HepG2 (cell line): ENCODE measurements around the gene ACRBP. TPM values are rescaled to one million over a fixed set of nuclear protein-coding genes. Genes with fewer than 3 reads are reported as not detected.
A peak's percentile ranks its signal among the peaks of the same experiment; 100 is the strongest.

Experiments used
- HCFC1 ChIP-seq: fragments of 150-350 bp; IDR thresholded peaks from 2 replicates; pipeline ENCODE4 v1.6.1; 2014; ENCODE audit warnings: low read depth, low read length
- HMG20A ChIP-seq: IDR thresholded peaks from 2 replicates; pipeline ENCODE4 v1.6.1; 2016; ENCODE audit warnings: borderline replicate concordance
- IKZF4 ChIP-seq: sonication (generic); formaldehyde crosslinking; IDR thresholded peaks from 2 replicates; pipeline ENCODE4 v1.5.1; 2020; ENCODE audit warnings: borderline replicate concordance, mild to moderate bottlenecking, low read depth, missing genetic modification reagents; ENCODE audit errors: not compliant biosample characterization
- JUND ChIP-seq: sonication (generic); formaldehyde crosslinking; IDR thresholded peaks from 2 replicates; pipeline ENCODE4 v1.8.0; 2022; ENCODE audit warnings: mild to moderate bottlenecking, missing genetic modification reagents
- LCORL ChIP-seq, 2 experiments: fragments of 450-650 bp in 1 of 2; sonication (generic) in 1 of 2; formaldehyde crosslinking in 1 of 2; IDR thresholded peaks; 2 replicates each; pipeline versions ENCODE4 v1.5.0 to v1.6.1; 2017 to 2020; ENCODE audit warnings: antibody characterized with exemption in 1 of 2, missing genetic modification reagents in 1 of 2
- MED1 ChIP-seq: sonication (generic); formaldehyde crosslinking; IDR thresholded peaks from 2 replicates; pipeline ENCODE4 v1.4.0; 2020; ENCODE audit warnings: missing genetic modification reagents
- MTF1 ChIP-seq: sonication (generic); formaldehyde crosslinking; IDR thresholded peaks from 2 replicates; pipeline ENCODE4 v1.5.0; 2020; ENCODE audit warnings: missing genetic modification reagents
- NR2F1 ChIP-seq, 2 experiments: fragments of 450-650 bp in 1 of 2; formaldehyde crosslinking in 1 of 2; IDR thresholded peaks; 2 replicates each; pipeline versions ENCODE4 v1.5.0 to v1.6.1; 2016 to 2020; ENCODE audit warnings: mild to moderate bottlenecking in 1 of 2, missing compliant biosample characterization in 1 of 2, missing genetic modification reagents in 1 of 2, moderate library complexity in 1 of 2
- SMC3 ChIP-seq: IDR thresholded peaks from 2 replicates; pipeline ENCODE4 v1.6.1; 2011; ENCODE audit warnings: low read length, improper control_type of control experiment
- SNAPC4 ChIP-seq: sonication (generic); formaldehyde crosslinking; IDR thresholded peaks from 2 replicates; pipeline ENCODE4 v1.4.0; 2020; ENCODE audit warnings: mild to moderate bottlenecking, missing genetic modification reagents
- SP5 ChIP-seq: IDR thresholded peaks from 2 replicates; pipeline ENCODE4 v1.6.1; 2016; ENCODE audit warnings: low read depth, borderline replicate concordance
- STAT5B ChIP-seq: sonication (generic); formaldehyde crosslinking; IDR thresholded peaks from 2 replicates; pipeline ENCODE4 v1.4.0; 2020; ENCODE audit warnings: missing genetic modification reagents
- TAF15 ChIP-seq: fragments of 200-400 bp; formaldehyde crosslinking; IDR thresholded peaks from one replicate; pipeline ENCODE4 v1.6.1; 2018; ENCODE audit warnings: mild to moderate bottlenecking, low read depth, low read length; ENCODE audit not compliant: poor library complexity, severe bottlenecking
- U2AF2 ChIP-seq: fragments of 200-400 bp; formaldehyde crosslinking; IDR thresholded peaks from 2 replicates; pipeline ENCODE4 v1.6.1; 2017; ENCODE audit warnings: low read depth, mild to moderate bottlenecking, low read length
- ZEB1 ChIP-seq: IDR thresholded peaks from 2 replicates; pipeline ENCODE4 v1.6.1; 2012; ENCODE audit warnings: mild to moderate bottlenecking, low read depth, inconsistent platforms; ENCODE audit not compliant: insufficient replicate concordance
- ZNF10 ChIP-seq: sonication (generic); formaldehyde crosslinking; IDR thresholded peaks from 2 replicates; pipeline ENCODE4 v1.4.0; 2020; ENCODE audit warnings: mild to moderate bottlenecking, low read depth, missing genetic modification reagents, borderline replicate concordance
- ZNF143 ChIP-seq: sonication (generic); formaldehyde crosslinking; IDR thresholded peaks from 2 replicates; pipeline ENCODE4 v1.4.0; 2020; ENCODE audit warnings: missing genetic modification reagents
- ZNF234 ChIP-seq: sonication (generic); formaldehyde crosslinking; conservative IDR thresholded peaks from 2 replicates; pipeline ENCODE4 v1.5.1; 2020; ENCODE audit warnings: mild to moderate bottlenecking, missing genetic modification reagents
- ZNF484 ChIP-seq: sonication (generic); formaldehyde crosslinking; IDR thresholded peaks from 2 replicates; pipeline ENCODE4 v1.5.1; 2020; ENCODE audit warnings: mild to moderate bottlenecking, low read depth, missing genetic modification reagents, borderline replicate concordance
- ZNF720 ChIP-seq: sonication (generic); formaldehyde crosslinking; IDR thresholded peaks from 2 replicates; pipeline ENCODE4 v1.4.0; 2020; ENCODE audit warnings: missing genetic modification reagents
- ZNF766 ChIP-seq: sonication (generic); formaldehyde crosslinking; IDR thresholded peaks from 2 replicates; pipeline ENCODE4 v1.5.0; 2020; ENCODE audit warnings: missing genetic modification reagents, borderline replicate concordance
- ZNF776 ChIP-seq: sonication (generic); formaldehyde crosslinking; IDR thresholded peaks from 2 replicates; pipeline ENCODE4 v1.4.0; 2020; ENCODE audit warnings: mild to moderate bottlenecking, missing genetic modification reagents
- polyA plus RNA-seq, 8 experiments: library from polyadenylated mRNA; depleted of rRNA in 3 of 8; stranded (reverse) in 7 of 8; unstranded in 1 of 8; fragments of >200 nt; fragmentation: Illumina TruSeq in 4 of 8; extraction: Trizol in 4 of 8; gene quantifications; 2 replicates each; pipeline versions ENCODE4 v1.2.1 to v1.2.3, GENCODE V29; 2011 to 2016; ENCODE audit warnings: low read depth in 4 of 8, missing spikeins in 1 of 8, mixed read lengths in 1 of 8; ENCODE audit not compliant: insufficient read depth in 1 of 8
- total RNA-seq, 5 experiments: library from RNA; depleted of rRNA; stranded (reverse); fragments of >200 nt; fragmentation: Illumina TruSeq; extraction: Trizol; gene quantifications; 2 replicates each; pipeline ENCODE4 v1.2.3, GENCODE V29; 2016; ENCODE audit warnings: low read depth in 1 of 5
- TF ChIP-seq, protein P1 (sequence below): sonication (generic); formaldehyde crosslinking; IDR thresholded peaks from 2 replicates; pipeline ENCODE4 v1.5.1; 2020; ENCODE audit warnings: mild to moderate bottlenecking, missing genetic modification reagents, moderate library complexity

The ACRBP gene
- total and polyA plus RNA-seq, 2 of the 13 experiments (the other 11 are each of a cell fraction or from before 2014, with no cell fraction given), result 0.46 TPM; not detected in 1

DNA sequence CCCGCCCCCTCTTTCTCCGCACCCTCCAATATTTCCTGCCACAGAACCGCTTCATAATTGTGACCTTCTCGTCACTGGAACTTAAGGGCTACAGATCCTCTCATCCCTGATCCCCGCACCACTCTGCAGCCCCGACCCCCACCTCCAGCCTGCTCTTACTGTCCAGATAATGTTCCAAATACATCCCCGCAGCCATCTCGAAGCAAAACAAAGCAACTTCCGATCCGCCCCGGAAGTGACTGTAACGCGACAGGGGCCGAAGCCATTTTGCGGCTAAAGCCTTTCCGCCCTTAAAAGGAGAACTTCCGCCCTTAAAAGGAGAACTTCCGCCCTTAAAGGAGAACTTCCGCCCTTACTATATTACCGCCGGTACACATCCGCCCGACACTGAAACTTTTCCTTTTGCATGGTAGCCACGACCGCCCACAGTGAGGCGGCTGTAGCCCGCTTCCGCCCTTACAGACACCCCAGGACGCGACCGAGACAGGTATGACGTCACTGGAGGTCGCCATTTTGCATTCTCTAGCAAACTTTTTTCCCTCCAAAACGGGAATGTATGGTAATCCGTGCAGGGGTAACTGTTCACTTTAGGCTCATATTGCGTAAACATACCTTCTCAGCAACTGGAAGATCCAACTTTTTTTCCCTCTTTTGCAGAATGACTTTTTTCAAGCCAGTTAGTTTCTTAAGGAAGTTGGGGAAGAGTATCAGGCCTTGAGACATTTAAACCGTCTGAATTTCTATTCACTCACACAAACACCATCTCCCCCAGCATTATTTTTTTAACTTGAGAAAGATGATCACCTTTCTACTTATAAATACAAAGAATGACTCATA lies 15.9 kb upstream of the ACRBP start, which contains the start of gene ING4 (continued):
- TF ChIP-seq SP5 (CRISPR knock-in tag) (peak; percentile 45; the same call in 1 of the 2 replicates), TAF15 (no peak), JUND (CRISPR knock-in tag) (peak; percentile 65), ZNF766 (CRISPR knock-in tag) (0 out of 2 replicates have a peak, but pooled peaks have one; percentile 58), ZNF720 (CRISPR knock-in tag) (0 out of 2 replicates have a peak, but pooled peaks have one; percentile 51), MTF1 (no peak), MED1 (CRISPR knock-in tag) (peak; percentile 67), IKZF4 (CRISPR knock-in tag) (no peak), ZNF776 (CRISPR knock-in tag) (no peak), HMG20A (CRISPR knock-in tag) (no peak), STAT5B (CRISPR knock-in tag) (no peak), NR2F1 (CRISPR knock-in tag; IDR thresholded peaks at IDR 0.05) (no peak), SNAPC4 (no peak), U2AF2 (no peak), ZNF234 (CRISPR knock-in tag) (no peak), SMC3 (no peak), ZNF484 (CRISPR knock-in tag) (no peak), ZNF143 (CRISPR knock-in tag) (peak; percentile 67; the same call in 1 of the 2 replicates), HCFC1 (peak; percentile 94), LCORL (IDR thresholded peaks at IDR 0.05) (no peak), LCORL (CRISPR knock-in tag; IDR thresholded peaks at IDR 0.05) (no peak), ZEB1 (no peak), ZNF10 (CRISPR knock-in tag) (no peak)
- TF ChIP-seq, protein P1, sequence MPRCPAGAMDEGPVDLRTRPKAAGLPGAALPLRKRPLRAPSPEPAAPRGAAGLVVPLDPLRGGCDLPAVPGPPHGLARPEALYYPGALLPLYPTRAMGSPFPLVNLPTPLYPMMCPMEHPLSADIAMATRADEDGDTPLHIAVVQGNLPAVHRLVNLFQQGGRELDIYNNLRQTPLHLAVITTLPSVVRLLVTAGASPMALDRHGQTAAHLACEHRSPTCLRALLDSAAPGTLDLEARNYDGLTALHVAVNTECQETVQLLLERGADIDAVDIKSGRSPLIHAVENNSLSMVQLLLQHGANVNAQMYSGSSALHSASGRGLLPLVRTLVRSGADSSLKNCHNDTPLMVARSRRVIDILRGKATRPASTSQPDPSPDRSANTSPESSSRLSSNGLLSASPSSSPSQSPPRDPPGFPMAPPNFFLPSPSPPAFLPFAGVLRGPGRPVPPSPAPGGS (CRISPR knock-in tag), result no peak; the same call in 1 of the 2 replicates
